ENCODE measurements around the gene ALOX5.
A peak's percentile ranks its signal among the peaks of the same experiment; 100 is the strongest.

The ALOX5 gene

DNA sequence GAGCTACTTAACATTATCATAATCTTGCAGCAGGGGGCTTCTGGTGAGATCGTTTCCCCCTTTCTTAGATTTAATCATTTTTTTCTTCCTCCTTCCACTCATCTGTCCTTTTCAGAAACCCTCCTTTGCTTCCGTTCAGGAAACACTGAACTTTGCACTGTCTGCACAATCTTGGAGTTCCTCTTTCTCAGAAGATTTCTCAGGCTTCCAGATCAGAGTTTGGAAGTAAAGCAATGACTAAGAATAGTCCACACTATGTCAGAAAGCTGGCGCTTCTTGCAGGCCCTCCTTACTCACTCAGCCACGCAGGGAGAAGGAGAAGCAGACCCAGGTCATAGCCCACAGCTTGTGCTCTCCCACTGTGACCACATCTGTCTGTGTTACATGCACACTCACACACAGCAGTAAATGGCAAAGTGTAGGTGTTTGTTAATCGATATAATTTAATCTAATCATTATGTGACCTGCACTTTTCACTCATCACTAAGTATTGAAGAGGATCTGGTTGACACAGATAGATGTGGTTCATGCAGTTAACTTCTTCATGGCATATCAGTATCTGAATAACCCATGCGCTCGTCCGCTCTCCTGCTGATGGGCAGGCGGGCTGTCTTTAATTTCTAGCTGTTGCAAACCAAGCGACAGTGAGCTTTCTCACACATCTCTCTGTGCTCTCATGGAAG is 30.2 kb downstream of the ALOX5 start:
- TF ChIP-seq GABPA (IDR thresholded peaks at IDR 0.05; ENCODE audit: low read depth) (no peak), POLR2AphosphoS5 (IDR thresholded peaks at IDR 0.05; ENCODE audit: low read depth) (0 out of 2 replicates have a peak, but pooled peaks have one; percentile 24), SPI1 (IDR thresholded peaks at IDR 0.05; ENCODE audit: borderline replicate concordance, low read depth) (peak; percentile 97)
- TF ChIP-seq, protein P1, sequence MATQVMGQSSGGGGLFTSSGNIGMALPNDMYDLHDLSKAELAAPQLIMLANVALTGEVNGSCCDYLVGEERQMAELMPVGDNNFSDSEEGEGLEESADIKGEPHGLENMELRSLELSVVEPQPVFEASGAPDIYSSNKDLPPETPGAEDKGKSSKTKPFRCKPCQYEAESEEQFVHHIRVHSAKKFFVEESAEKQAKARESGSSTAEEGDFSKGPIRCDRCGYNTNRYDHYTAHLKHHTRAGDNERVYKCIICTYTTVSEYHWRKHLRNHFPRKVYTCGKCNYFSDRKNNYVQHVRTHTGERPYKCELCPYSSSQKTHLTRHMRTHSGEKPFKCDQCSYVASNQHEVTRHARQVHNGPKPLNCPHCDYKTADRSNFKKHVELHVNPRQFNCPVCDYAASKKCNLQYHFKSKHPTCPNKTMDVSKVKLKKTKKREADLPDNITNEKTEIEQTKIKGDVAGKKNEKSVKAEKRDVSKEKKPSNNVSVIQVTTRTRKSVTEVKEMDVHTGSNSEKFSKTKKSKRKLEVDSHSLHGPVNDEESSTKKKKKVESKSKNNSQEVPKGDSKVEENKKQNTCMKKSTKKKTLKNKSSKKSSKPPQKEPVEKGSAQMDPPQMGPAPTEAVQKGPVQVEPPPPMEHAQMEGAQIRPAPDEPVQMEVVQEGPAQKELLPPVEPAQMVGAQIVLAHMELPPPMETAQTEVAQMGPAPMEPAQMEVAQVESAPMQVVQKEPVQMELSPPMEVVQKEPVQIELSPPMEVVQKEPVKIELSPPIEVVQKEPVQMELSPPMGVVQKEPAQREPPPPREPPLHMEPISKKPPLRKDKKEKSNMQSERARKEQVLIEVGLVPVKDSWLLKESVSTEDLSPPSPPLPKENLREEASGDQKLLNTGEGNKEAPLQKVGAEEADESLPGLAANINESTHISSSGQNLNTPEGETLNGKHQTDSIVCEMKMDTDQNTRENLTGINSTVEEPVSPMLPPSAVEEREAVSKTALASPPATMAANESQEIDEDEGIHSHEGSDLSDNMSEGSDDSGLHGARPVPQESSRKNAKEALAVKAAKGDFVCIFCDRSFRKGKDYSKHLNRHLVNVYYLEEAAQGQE (IDR thresholded peaks at IDR 0.05; ENCODE audit: insufficient replicate concordance, low read depth) = no peak
- TF ChIP-seq, protein P2, sequence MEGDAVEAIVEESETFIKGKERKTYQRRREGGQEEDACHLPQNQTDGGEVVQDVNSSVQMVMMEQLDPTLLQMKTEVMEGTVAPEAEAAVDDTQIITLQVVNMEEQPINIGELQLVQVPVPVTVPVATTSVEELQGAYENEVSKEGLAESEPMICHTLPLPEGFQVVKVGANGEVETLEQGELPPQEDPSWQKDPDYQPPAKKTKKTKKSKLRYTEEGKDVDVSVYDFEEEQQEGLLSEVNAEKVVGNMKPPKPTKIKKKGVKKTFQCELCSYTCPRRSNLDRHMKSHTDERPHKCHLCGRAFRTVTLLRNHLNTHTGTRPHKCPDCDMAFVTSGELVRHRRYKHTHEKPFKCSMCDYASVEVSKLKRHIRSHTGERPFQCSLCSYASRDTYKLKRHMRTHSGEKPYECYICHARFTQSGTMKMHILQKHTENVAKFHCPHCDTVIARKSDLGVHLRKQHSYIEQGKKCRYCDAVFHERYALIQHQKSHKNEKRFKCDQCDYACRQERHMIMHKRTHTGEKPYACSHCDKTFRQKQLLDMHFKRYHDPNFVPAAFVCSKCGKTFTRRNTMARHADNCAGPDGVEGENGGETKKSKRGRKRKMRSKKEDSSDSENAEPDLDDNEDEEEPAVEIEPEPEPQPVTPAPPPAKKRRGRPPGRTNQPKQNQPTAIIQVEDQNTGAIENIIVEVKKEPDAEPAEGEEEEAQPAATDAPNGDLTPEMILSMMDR (IDR thresholded peaks at IDR 0.05; ENCODE audit: insufficient read depth, low read length) = no peak
- Histone ChIP-seq H3K27me3 (ENCODE audit: insufficient read depth, poor library complexity, severe bottlenecking) (no peaks in the 10 kb centered on the region), H3K4me3 (replicated peaks; ENCODE audit: insufficient read depth, low read length) (no peak overlapping the region), H3K27ac (replicated peaks) (no peak overlapping the region)
- DNase-seq (ENCODE audit: low read depth in 1 of 2, low spot score in 1 of 2) = peak; percentile 36 to 77

DNA sequence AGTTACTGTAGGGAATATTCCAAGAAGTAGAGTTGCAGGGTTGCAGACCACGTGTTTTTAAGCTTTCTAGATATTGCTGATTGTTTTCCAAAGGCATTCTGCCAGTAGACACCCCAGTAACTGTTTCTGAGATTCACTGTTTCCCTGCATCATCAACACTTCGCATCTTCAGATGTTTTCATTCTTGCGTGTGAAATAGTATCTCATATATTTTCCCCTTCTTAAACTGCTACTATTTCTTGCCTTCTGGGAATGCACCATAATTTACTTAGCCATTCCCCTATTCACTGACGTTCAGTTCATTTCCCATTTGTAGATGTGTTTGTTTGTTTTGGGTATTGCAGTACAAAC is 30.7 kb downstream of the ALOX5 start:
- TF ChIP-seq SPI1 (IDR thresholded peaks at IDR 0.05; ENCODE audit: borderline replicate concordance, low read depth) = no peak
- TF ChIP-seq, protein P2 (IDR thresholded peaks at IDR 0.05; ENCODE audit: insufficient read depth, low read length) = no peak
- TF ChIP-seq POLR2AphosphoS5 (IDR thresholded peaks at IDR 0.05; ENCODE audit: low read depth) = no peak
- TF ChIP-seq, protein P1 (IDR thresholded peaks at IDR 0.05; ENCODE audit: insufficient replicate concordance, low read depth) = no peak
- no peak for TF ChIP-seq GABPA (IDR thresholded peaks at IDR 0.05; ENCODE audit: low read depth)
- Histone ChIP-seq H3K27me3 (ENCODE audit: insufficient read depth, poor library complexity, severe bottlenecking) (no peaks in the 10 kb centered on the region), H3K27ac (replicated peaks) (no peak overlapping the region), H3K4me3 (replicated peaks; ENCODE audit: insufficient read depth, low read length) (no peak overlapping the region)
- no peak for DNase-seq (ENCODE audit: low read depth in 1 of 2, low spot score in 1 of 2)

DNA sequence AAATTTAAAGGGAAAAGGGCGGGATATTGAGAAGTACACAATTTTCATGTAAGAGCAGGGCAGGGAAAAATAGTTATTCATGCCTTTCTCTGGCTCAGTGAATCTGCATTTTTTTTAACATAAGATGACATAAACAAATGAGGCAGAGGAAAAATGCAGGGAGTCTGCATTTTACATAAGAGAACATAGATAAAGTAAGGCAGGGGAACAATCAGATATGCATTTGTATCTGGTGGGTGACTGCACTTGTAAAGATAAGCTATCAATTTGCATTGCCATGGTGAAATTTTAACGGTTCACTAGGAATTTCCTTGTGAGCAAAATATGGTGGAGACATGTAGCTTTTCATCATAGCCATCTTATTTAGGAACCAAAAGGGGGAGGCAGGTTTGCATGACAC is 33.5 kb downstream of the ALOX5 start:
- Histone ChIP-seq H3K27ac (replicated peaks) (no peak overlapping the region), H3K4me3 (replicated peaks; ENCODE audit: insufficient read depth, low read length) (no peak overlapping the region), H3K27me3 (ENCODE audit: insufficient read depth, poor library complexity, severe bottlenecking) (no peaks in the 10 kb centered on the region)
- TF ChIP-seq, protein P2 (IDR thresholded peaks at IDR 0.05; ENCODE audit: insufficient read depth, low read length) = no peak
- no peak for TF ChIP-seq POLR2AphosphoS5 (IDR thresholded peaks at IDR 0.05; ENCODE audit: low read depth)
- no peak for TF ChIP-seq GABPA (IDR thresholded peaks at IDR 0.05; ENCODE audit: low read depth)
- no peak for TF ChIP-seq SPI1 (IDR thresholded peaks at IDR 0.05; ENCODE audit: borderline replicate concordance, low read depth)
- TF ChIP-seq, protein P1 (IDR thresholded peaks at IDR 0.05; ENCODE audit: insufficient replicate concordance, low read depth) = no peak
- DNase-seq (ENCODE audit: low read depth in 1 of 2, low spot score in 1 of 2) = no peak
